ENCODE measurements around the gene LMNA.
"Not testable (repeated sequence)": the region's sequence is repeated elsewhere in the genome, so short reads cannot be mapped to it uniquely, and the experiment has no call there.

Gene LMNA

DNA sequence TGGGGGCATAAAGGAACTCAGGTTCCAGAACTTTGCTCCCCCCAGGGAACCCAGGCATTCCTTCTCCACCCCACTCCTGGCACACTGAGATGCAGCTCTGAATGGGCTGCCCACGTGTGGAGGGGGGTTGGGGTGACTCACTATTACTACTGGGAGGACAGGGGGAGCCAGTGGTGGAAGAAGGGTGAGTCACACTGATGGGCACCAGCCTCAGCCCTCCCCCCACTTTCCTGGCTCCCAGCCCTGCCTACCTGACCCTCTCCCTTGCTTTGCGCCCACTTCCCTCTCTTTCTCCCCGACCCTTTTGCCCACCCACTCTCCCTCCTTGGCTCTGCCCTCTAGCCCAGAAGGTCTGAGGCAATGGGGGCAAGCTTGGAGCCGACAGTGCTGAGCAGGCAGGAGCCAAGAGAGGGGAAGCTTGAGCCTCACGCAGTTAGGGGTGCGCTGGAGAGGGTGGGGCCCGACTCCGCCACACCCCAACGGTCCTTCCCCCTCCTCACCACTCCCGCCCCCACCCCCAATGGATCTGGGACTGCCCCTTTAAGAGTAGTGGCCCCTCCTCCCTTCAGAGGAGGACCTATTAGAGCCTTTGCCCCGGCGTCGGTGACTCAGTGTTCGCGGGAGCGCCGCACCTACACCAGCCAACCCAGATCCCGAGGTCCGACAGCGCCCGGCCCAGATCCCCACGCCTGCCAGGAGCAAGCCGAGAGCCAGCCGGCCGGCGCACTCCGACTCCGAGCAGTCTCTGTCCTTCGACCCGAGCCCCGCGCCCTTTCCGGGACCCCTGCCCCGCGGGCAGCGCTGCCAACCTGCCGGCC, at the start of gene LMNA:
TSS of gene LMNA (plus strand) at position 611 of the 818 bp plus-strand sequence. CDS start 208 bp downstream, outside the sequence.
- DNase-seq = peak; percentile 79

DNA sequence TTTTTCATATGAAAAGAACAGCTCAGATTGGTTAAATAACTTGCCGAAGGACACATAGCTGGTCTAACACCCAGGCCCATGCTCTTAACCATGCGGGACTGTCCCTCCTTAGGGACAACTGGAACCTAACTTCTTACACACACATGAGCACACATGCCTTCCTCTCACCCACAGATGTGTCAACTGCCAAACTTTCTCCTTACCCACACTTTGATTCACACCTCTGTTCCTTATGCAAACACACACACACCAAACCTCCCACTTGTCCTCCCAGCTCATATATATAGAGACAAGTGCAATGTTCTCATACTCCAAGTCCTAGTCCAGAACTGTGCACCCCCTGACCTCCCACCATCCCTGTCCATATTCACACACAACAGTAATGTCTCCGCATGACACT, 49.3 kb upstream of the LMNA start:
- DNase-seq = no peak

DNA sequence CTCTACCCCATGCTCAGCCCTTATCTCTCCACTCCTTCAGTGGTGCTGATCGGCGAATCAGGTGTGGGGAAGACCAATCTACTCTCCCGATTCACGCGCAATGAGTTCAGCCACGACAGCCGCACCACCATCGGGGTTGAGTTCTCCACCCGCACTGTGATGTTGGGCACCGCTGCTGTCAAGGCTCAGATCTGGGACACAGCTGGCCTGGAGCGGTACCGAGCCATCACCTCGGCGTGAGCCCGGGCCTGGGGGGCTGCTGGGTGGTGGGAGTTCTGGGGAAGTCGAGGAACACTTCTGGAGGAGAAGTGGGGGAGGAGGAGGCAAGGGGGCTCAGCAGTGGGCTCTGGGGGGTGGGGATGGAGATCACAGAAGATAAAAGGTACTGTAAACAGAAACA, 48.6 kb upstream of the LMNA start:
- DNase-seq = no peak

DNA sequence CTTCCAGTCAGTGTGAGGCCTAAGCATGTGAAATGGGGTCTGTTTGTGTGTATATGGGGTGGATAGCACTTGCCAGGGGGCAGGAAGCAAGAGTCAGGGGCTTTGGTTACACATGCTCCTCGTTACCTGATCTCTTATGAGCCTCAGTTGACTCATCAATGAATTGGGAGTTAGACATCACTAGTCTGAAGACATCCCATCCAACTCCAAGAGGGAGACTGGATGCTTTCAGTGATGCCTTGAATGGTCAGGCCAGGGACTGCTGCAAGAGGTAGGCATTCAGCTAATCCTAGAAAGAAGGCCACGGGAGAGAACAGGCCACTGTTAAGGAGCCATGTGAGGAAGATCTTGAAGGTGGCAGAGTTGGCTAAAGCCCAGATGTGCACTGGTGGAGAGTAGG, 47.2 kb upstream of the LMNA start:
- no peak for DNase-seq

DNA sequence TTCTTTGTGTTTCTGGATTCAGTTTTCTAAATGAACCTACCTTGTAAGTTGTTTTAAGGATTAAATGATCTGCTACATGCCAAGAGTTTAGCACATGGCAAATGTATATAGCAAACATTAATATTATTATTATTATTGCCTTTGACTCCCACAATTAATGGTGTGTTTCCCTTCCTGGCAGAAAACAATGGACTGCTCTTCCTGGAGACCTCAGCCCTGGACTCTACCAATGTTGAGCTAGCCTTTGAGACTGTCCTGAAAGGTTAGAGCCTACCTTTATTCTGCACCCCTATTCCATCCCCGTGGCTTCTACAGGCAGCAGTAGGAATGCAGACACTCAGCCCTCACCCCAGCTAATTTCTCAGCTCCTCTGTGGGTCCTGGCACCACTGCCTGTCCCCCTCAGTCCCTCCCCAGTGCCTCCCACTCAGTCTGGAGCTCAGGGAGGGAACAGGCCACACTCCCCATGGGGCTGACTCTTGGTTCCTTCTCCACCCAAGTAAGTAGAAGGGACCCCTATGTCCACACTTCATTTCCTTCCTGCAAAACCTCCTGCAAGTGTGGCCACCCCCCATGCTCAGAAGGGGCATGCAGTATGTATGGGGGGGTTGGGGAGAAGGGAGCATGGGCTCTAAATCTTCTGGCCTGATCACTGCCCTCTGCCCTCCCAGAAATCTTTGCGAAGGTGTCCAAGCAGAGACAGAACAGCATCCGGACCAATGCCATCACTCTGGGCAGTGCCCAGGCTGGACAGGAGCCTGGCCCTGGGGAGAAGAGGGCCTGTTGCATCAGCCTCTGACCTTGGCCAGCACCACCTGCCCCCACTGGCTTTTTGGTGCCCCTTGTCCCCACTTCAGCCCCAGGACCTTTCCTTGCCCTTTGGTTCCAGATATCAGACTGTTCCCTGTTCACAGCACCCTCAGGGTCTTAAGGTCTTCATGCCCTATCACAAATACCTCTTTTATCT, 44.7 kb upstream of the LMNA start:
- DNase-seq = no peak

DNA sequence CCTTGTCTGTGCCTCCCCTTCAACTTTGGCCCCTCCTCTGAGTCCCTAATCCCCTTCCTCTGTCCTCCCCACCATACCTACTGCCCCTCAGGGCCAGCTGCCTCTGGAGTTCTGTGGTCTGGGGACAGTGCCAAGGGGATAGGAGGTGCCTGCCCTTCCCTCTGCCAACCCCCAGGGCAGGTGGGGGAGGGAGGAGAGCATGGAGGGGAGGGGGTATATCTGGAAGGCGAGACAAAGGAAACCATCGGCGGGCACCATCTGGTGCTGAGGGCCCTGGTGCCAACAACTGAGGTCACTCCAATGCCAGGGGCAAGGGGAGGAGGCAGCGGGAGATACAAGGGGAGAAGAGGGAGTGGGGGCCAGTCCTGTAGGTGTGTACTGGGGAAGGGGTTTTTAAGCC, 44.0 kb upstream of the LMNA start:
- DNase-seq = no peak

DNA sequence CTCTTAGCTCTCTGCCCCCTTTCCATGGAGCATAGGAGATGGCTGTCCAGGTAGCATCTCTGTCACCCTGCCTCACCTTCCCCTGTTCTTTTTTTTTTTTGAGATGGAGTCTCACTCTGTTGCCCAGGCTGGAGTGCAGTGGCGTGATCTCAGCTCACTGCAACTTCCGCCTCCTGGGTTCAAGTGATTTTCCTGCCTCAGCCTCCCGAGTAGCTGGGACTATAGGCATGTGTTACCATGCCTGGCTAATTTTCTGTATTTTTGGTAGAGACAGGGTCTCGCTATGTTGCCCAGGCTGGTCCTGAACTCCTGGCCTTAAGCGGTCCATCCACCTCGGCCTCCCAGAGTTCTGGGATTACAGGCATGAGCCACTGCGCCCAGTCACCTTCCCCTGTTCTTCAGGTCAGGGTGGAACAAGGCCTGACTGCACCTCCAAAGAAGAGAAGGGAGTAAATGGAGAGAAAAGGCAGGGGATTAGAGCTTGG, 43.1 kb upstream of the LMNA start:
- DNase-seq = not testable (repeated sequence)

DNA sequence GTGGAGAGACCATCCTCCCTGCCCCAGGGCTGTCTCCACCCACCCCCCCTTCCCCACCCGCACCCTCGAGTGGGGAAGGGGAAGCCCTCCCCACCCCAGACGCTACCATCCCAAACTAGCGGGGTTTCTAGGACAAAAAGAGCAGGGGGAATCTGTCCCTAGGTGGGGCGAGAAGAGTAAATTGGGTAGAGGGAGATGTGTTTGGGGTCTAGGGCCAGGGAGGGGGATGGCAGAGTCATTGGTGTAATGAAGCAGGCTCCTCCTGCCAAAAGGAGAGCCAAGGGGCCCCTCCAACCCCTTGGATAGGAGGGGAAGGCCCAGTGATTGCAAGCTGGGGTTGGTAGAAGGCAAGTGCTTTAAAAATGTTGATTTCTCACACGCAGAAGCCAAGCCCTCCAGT, 42.3 kb upstream of the LMNA start:
- no peak for DNase-seq

DNA sequence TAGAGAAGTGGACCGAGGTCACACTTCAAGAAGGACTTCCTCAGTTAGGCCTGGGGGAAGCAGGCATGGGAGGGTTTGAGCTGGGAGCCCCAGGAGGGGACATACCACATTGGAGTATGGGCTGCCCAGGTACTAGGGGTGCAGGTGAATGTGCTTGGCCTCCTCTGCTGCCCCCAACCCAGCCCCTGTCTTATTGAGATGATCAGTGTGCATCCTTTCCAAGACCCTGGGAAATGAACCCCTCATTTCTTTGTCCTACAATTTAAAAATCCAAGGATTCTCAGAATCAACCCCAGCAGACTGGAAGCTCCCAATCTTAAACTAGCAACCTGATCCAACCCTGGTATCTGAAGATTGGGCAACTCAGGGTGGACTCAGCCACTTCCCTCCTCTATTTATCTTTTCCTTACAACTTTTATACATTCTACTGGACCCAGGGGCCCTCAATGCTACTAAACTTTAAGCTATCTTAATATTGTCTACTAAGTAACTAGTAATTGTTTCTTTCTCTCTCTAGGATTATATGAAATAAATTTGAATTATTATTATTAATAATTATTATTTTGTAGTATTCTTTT, 41.3 kb upstream of the LMNA start:
- DNase-seq = no peak

DNA sequence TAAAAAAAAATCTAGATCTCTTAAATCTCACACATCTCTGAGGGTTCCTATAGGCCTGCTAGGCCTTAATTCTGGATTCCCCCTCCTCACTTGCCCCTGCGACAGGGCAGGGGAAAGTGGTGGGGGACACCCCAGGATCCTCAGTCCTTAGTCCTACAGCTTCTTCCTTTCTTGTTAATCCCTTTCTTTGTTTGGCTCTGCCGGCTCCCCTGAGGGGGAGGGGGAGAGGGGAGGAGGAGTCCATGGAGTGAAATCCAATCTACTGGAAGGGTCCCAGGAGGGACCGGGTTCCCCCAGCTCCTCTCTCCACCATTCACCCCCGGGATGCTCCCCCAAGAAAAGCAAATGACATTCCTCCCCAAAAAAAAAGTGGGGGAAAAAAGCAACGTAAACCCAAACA, 40.8 kb upstream of the LMNA start:
- no peak for DNase-seq

DNA sequence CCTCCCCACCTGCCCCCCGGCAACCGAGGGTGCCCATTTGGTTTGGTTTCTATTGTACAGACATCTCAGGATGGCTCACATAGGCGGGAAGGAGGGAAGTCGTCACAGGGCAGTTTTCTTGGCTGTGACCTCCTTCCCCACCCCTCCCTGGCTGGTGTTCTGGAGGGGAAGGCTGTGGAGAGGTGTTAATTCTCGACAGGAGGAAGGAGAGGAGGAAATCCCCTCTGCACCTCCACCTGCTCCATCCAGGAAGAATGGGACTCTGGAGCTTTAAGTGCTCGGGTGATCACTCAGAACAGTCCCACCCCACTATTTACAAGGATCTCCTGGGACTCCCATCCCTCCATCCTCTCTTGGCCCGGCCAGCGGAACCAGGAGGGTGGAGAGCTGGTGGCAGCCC, 39.9 kb upstream of the LMNA start:
- no peak for DNase-seq

DNA sequence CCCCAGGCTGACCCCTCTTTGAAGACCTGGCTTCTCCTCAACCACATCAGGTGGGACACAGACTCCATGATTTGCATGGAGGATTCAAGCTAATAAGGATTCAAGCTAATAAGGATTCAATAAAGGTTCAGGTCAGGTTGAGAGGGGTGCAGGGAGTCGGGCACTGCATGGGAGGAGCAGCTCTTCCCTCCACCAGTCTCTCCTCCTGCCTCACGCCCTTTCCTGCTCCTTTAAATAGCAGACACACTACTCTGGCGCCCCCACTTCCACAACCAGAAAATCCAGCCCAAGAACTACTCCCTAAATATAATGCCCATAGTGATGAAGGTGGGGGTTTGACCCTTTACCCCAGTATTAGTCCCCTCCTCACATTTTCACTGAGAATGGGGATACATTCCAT, 39.3 kb upstream of the LMNA start:
- no peak for DNase-seq

DNA sequence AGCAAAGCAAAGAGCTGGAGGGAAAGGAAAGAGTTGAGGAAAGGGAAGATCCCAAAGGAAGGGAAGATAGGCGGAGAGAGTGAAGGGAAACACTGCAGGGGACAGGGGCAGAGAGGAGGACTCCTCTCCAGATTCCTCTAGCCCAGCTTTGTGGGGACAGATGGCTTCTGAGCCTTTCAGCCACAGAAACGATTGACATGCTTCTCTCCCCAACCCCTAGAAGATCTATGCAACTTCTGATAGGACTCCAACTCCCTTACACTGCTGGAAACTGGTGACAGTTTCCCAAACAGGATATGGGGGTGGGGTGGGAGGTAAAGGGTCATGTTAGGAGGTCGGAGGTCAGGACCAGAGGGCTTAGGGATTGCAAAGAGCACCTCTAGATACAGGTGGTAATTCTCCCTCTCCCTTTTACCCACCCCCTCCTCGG, 38.7 kb upstream of the LMNA start:
- DNase-seq = no peak

DNA sequence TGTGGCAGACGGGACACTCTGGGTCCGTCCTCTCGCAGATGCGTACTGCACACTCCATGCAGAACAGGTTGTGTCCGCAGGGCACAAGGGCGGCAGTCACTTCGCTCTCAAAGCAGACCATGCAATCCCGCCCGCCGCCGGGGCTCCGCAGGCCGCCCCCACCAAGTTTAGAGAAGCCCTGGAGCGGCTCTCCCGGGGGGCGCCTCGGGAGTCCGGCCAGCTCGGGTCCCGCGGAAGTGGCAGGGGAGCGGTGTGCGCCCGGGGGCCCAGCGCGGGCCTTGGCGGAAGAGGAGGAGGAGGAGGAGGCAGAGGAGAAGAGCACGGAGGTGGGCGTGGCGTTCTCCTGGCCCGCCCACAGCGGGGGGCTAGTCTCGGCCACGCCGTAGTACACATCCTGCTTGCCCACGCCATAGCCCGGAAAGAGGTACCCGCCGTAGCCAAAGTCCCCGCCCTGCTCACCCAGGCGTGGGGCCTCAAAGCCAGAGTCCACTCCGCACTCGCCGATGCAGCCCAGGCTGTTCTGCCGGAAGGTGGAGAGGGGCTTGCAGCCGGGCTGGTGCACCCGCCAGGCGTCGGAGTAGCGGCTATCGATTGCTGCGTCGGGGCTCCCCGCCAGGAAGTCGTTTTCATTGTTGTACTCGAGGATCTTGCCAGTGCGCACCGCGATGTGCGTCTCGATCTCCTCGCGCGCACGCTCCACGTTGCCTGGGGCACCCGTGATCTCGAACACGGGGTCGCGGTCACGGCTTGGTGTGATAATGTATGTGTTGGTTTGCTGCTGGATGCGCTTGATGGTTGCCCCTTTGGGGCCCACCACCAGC, 37.7 kb upstream of the LMNA start:
- DNase-seq = no peak

DNA sequence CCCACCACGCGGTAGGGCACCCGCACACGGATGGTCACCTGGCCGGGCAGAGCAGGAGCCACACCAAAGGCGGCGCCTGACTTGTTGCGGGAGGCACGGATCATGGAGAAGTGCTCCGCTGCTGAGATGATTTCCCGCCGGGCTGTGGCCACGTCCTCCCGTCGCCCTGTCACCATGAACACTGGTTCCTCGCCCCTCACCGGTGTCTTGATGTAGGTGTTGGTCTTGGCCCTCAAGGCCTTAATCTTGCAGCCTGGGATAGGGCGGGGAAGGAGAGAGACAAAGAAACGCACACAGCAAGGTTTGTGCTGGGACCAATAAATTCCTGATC, 37.1 kb upstream of the LMNA start:
- no peak for DNase-seq

DNA sequence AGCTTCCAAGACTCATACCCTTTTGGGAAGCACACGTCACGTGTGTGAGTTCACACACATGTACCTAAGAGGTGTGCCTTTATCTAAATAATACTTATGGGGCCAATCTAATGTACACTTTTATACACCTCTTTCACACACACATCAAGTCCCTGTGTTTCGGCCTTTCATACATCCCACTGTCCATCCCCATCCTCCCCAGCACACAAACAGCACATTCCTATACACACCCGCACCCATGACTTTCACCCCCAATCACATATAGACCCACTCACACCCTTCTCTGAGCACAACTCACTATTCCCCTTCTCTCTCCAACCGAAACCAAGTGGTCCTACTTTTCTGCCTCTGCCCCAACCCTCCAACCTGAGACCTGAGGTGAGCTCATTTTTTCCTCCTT, 35.8 kb upstream of the LMNA start:
- DNase-seq = no peak

DNA sequence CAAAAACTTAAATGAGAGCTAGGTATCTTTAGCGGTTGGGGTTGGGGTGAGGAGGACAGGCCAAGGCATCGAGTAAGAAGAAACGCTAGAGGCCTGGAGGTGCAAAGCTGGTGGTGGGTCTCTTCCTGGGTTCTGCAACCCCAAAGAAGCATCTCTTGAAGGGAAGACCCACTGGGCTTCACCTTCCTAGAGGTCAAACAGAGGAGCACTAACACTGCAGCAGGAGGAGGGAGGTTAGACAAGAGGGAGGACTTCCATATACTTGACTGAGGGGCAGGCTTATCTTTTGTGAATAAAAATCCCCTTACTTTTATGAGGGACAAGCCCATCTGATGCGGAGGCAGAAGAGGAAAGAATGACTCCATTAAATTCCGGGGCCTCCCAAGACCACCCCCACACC, 34.7 kb upstream of the LMNA start:
- no peak for DNase-seq

DNA sequence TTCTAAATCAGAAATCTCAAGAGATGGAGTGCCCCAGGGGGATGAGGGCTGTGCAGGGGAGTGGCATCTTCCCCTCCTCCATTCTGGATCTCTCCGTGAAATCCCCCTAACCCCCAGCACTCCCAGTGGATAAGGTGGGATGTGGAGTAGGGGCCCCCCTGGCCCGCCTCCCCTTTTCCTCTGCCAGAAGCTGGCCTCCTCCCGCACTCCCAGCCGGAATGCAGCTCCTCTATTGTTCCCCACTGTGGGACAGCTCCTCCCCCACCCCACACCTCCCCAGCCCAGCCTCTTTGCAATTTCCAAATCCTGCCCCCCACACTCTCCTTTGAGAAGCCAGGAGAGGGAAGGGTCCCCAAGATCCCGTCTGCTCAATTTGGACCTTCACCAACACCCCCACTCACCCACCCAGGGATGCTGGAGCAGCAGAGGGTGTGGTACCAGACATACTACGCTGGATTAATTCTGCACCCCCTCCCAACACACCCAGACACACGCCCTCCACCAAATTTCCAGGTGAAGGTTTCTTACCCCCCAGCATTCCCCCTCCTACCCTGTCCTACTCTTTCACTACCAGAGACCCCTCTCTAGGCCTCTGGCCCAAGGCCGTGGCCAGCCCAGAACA, 34.2 kb upstream of the LMNA start:
- no peak for DNase-seq

DNA sequence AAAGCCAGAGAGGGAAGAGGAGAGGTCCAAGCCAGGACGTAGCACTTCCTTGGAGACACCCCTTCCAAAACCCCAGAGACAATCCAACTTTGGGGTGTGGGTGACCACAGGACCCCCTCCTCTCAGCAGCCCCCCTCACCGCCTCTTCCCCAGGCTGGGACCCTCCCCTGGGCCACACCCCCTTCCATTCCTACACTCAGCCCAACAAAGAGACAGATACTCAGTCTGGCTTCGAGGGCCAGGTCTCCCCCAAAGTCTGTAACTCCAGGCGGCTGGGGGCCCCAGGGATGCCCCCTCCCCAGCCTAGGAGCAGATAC, 33.7 kb upstream of the LMNA start:
- DNase-seq = no peak

DNA sequence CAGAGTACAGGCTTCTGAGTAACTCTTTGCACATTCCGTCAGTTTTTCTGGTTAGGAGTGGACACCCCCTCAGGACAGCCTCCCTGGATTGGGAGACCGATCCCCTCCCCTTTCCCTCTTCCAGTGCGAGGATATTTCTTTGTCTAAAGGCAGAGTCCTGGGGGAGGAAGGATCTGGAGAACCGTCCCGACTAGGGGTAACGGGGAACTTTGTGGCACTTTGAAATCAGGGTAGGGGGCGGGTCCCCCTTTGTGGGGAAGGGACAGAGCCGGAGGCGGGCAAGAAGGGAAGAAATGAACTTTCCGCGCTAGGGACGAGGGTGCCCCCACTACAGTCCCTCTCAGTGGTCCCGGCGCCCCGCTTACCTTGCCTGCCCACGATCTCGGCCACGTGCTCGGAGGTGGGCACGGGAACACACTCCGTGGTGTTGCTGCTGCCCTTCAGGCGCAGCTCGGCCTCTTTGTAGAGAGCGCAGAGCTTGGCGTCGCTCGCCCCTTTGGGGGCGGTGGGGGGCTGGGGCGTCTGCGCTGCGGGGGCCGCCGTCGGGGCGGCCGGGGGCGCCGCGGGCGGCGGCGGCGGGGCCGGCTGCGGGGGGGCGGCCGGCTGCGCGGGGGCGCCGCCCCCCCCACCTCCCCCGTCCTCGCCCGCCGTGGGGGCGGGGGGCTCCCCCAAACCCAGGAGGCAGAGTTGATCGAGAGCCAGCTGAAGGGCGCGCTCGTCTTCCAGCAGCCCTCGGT, 33.2 kb upstream of the LMNA start:
- no peak for DNase-seq

DNA sequence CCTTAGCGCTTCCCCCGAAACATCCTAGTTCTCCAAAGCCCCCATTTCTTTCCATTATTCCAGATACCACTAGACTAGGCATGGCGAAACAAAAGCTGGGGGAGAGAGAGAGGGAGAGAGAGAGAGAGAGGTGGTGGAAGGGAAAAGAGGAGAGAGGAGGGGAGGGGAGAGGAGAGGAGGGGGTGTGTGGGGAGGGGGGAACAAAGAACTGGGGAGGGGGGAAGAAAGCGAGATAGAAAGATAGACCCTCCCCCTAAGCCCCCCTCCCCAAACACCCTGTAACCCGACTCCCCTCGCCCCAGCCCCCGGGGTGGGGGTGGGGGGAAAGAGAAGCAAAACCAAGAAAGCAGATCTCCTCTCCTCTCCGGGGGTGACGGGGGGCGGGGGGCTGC, 32.6 kb upstream of the LMNA start:
- DNase-seq = no peak
